Vagina (tissue), 2 donors: ENCODE measurements around the gene EMC10.

ENCODE experiments used
- POLR2A ChIP-seq, 2 donors: fragments of 450-650 bp; IDR thresholded peaks; one replicate each; pipeline ENCODE4 v1.6.1; 2017; ENCODE audit warnings: antibody characterized with exemption in 2 of 2, mild to moderate bottlenecking in 2 of 2, moderate library complexity in 2 of 2
- POLR2AphosphoS5 ChIP-seq, 2 donors: sonication (generic); formaldehyde crosslinking; IDR thresholded peaks; one replicate each; pipeline ENCODE4 v1.9.0; 2017; ENCODE audit warnings: antibody characterized with exemption in 2 of 2, mild to moderate bottlenecking in 2 of 2, low read depth in 1 of 2; ENCODE audit not compliant: insufficient read depth in 1 of 2
- TF ChIP-seq, protein P1 (sequence below), 3 experiments: fragments of 450-650 bp in 2 of 3; fragments of 200-600 bp in 1 of 3; sonication (generic) in 1 of 3; IDR thresholded peaks; one replicate each; pipeline ENCODE4 v1.5.1; 2017 to 2019; ENCODE audit warnings: antibody characterized with exemption in 3 of 3, mild to moderate bottlenecking in 2 of 3, moderate library complexity in 2 of 3

DNA sequence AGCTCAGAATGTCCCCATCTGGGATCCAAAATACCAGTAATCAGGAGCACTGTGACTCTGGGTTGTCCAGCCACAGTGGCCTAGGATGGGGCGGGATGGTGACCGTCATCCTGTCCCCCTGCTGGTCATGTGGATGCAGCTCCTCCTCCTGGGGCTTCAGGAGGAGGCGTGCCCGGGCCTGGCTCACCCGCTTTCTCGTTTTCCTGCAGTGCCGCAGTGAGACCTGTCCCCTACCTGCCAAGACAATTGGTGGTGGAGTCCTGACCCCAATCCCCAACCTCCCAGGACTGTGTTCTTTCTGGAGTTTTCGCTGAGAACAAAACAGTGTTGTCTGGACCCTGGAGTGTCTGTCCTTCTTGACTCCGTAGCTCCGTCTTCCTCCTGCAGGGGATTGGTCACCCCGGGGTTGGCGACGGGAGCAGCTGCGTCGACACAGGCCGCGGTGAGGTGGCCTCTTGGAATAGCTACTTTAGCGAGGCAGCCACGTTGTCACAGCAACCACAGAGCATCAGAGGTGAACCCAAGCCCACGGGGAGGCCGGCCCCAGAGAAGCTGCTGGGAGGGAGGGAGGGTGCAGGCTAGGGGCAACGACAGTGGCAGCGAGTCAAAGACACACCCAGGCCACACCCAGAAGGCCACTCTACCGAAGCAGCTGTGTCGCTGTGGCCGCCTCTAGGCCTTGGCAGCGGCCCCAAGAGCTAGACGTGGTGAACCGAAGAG, 10.2 kb upstream of the EMC10 start:
- no peak for TF ChIP-seq POLR2AphosphoS5 (IDR thresholded peaks at IDR 0.05; ENCODE audit: insufficient read depth in 1 of 2, low read depth in 1 of 2)
- TF ChIP-seq, protein P1, sequence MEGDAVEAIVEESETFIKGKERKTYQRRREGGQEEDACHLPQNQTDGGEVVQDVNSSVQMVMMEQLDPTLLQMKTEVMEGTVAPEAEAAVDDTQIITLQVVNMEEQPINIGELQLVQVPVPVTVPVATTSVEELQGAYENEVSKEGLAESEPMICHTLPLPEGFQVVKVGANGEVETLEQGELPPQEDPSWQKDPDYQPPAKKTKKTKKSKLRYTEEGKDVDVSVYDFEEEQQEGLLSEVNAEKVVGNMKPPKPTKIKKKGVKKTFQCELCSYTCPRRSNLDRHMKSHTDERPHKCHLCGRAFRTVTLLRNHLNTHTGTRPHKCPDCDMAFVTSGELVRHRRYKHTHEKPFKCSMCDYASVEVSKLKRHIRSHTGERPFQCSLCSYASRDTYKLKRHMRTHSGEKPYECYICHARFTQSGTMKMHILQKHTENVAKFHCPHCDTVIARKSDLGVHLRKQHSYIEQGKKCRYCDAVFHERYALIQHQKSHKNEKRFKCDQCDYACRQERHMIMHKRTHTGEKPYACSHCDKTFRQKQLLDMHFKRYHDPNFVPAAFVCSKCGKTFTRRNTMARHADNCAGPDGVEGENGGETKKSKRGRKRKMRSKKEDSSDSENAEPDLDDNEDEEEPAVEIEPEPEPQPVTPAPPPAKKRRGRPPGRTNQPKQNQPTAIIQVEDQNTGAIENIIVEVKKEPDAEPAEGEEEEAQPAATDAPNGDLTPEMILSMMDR (IDR thresholded peaks at IDR 0.05), result no peak
- TF ChIP-seq POLR2A (IDR thresholded peaks at IDR 0.05), result no peak
